GM12878 (cell line): ENCODE measurements around the gene NOL4L.

ENCODE experiments used
- RAD21 ChIP-seq: IDR thresholded peaks from 2 replicates; pipeline ENCODE4 v1.6.1; 2011; ENCODE audit warnings: mild to moderate bottlenecking, low read depth, low read length, moderate library complexity; ENCODE audit not compliant: insufficient read depth
- USF2 ChIP-seq: IDR thresholded peaks from 2 replicates; pipeline ENCODE4 v1.6.1; 2011; ENCODE audit warnings: low read depth, low read length, improper control_type of control experiment, borderline replicate concordance

DNA sequence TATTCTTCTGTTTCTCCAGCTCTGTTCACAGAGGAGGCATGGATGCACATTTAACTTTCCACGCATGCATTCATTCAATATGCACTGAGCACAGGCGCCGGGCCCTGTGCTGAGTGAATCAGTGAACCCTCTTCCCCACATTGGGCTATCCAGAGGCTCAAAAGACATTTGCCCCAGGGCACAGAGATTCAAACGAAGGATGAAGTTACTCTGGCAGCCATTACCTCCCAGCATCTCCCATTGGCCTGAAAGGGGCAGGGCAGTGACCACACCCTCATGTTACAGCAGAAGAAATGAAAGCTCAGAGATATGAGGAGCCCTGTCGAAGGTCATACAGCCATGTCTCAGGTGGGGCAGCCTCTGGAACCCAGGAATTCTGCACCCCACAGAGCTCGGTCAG lies 26.7 kb upstream of the NOL4L start:
- TF ChIP-seq USF2 (no peak), RAD21 (no peak)
